DND-41 (cell line): ENCODE data around the gene STXBP5L.

Source experiments
- EZH2 ChIP-seq: IDR thresholded peaks from 3 replicates; pipeline ENCODE4 v1.6.1; 2012; ENCODE audit warnings: borderline replicate concordance, low read depth, mild to moderate bottlenecking, moderate library complexity, low read length, inconsistent platforms; ENCODE audit not compliant: severe bottlenecking
- TF ChIP-seq, protein P1 (sequence below): IDR thresholded peaks from 2 replicates; pipeline ENCODE4 v1.5.1; 2012; ENCODE audit warnings: borderline replicate concordance, low read length, moderate library complexity, mild to moderate bottlenecking; ENCODE audit not compliant: poor library complexity, severe bottlenecking; ENCODE audit errors: extremely low read depth

DNA sequence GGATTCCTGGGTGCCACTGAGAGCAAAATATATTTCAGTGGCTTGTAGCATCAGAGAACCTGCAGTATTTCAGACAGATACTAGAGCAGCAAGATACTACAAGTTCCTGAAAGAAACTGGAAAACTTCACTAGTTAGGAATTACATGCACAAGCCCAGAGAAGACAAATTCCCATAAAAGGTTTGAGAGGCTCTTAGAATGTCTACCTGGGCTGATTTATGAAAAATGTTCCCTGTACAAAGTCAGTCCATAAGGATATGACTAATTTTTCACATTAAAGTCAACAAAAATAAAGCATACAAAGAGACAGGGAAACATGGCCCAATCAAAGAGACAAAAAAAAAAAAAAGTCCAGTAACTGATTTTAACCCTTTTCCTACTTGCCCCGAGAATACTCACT, 335.2 kb downstream of the STXBP5L start:
- TF ChIP-seq, protein P1, sequence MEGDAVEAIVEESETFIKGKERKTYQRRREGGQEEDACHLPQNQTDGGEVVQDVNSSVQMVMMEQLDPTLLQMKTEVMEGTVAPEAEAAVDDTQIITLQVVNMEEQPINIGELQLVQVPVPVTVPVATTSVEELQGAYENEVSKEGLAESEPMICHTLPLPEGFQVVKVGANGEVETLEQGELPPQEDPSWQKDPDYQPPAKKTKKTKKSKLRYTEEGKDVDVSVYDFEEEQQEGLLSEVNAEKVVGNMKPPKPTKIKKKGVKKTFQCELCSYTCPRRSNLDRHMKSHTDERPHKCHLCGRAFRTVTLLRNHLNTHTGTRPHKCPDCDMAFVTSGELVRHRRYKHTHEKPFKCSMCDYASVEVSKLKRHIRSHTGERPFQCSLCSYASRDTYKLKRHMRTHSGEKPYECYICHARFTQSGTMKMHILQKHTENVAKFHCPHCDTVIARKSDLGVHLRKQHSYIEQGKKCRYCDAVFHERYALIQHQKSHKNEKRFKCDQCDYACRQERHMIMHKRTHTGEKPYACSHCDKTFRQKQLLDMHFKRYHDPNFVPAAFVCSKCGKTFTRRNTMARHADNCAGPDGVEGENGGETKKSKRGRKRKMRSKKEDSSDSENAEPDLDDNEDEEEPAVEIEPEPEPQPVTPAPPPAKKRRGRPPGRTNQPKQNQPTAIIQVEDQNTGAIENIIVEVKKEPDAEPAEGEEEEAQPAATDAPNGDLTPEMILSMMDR = no peak
- TF ChIP-seq EZH2 = no peak
